Esophagus muscularis mucosa (tissue), 4 donors: Measurements from ENCODE around the gene ANTXR1. TPM values are rescaled to one million over a fixed set of nuclear protein-coding genes. Genes with fewer than 3 reads are reported as not detected.

Experiments used
- DNase-seq: peaks from one replicate; pipeline ENCODE4 v3.0.0-alpha.2; 2017; ENCODE audit errors: extremely low spot score
- H3K27ac ChIP-seq, 4 donors: fragments of 200-600 bp; sonication (generic); replicated peaks in 1 of 4; 1 replicate in 3 of 4; 2 replicates in 1 of 4; pipeline ENCODE4 v1.5.1; 2016 to 2019; ENCODE audit warnings: mild to moderate bottlenecking in 1 of 4
- H3K27me3 ChIP-seq, 4 donors: fragments of 200-600 bp; sonication (generic); one replicate each; pipeline versions ENCODE4 v1.5.1 to v1.6.0; 2016 to 2019
- H3K36me3 ChIP-seq, 4 donors: fragments of 200-600 bp; sonication (generic); one replicate each; pipeline ENCODE4 v1.5.1; 2016 to 2019
- H3K4me1 ChIP-seq, 4 donors: fragments of 200-600 bp; sonication (generic); one replicate each; pipeline ENCODE4 v1.5.1; 2016 to 2019
- H3K4me3 ChIP-seq, 4 donors: fragments of 200-600 bp; sonication (generic); 1 replicate in 2 of 4; 2 replicates in 2 of 4; pipeline ENCODE4 v1.5.1; 2016 to 2019; ENCODE audit warnings: mild to moderate bottlenecking in 4 of 4, moderate library complexity in 1 of 4
- H3K9me3 ChIP-seq, 4 donors: fragments of 200-600 bp; sonication (generic); 1 replicate in 3 of 4; 2 replicates in 1 of 4; pipeline ENCODE4 v1.5.1; 2016 to 2019
- CTCF ChIP-seq, 3 experiments: fragments of 200-600 bp in 2 of 3; fragments of 450-650 bp in 1 of 3; sonication (generic) in 2 of 3; IDR thresholded peaks; one replicate each; pipeline ENCODE4 v1.5.1; 2017 to 2019; ENCODE audit warnings: antibody characterized with exemption in 3 of 3, mild to moderate bottlenecking in 2 of 3, moderate library complexity in 1 of 3
- EP300 ChIP-seq: sonication (generic); formaldehyde crosslinking; IDR thresholded peaks from one replicate; pipeline ENCODE4 v1.6.1; 2017; ENCODE audit warnings: antibody characterized with exemption
- POLR2A ChIP-seq: fragments of 450-650 bp; IDR thresholded peaks from one replicate; pipeline ENCODE4 v1.6.1; 2017; ENCODE audit warnings: antibody characterized with exemption, moderate library complexity, mild to moderate bottlenecking, low read depth
- POLR2AphosphoS5 ChIP-seq, 2 donors: sonication (generic); formaldehyde crosslinking; IDR thresholded peaks; one replicate each; pipeline ENCODE4 v1.6.1; 2017; ENCODE audit warnings: antibody characterized with exemption in 2 of 2
- WGBS: methylation state at CpG from one replicate; pipeline ENCODE4 v1.1.5; 2018; 5-methylcytosine and 5-hydroxymethylcytosine counted together
- intact Hi-C: fragments of 100-400 bp; cut with DNase I; formaldehyde crosslinking; loops from one replicate; pipeline ENCODE4 v1.15.1; 2023
- total RNA-seq, 4 donors: library from RNA; depleted of rRNA; stranded (reverse); fragments of >200 nt; gene quantifications; one replicate each; pipeline versions ENCODE4 v1.1.0 to v1.2.1, GENCODE V29; 2016

Gene ANTXR1
- total RNA-seq, 4 donors from 2014 or later, result 74.6 to 115 (median 92.1) TPM

- Histone ChIP-seq H3K4me1 (peaks cover 5 to 61% (median 42%) of the 10 kb centered on the region in 4 donors), H3K27ac (peak overlapping the region; percentile 37 to 61 (median 52)), H3K9me3 (no peaks in the 10 kb centered on the region), H3K4me3 (no peak overlapping the region), H3K27me3 (no peaks in the 10 kb centered on the region), H3K36me3 (peaks cover 0 to 13% (median 11%) of the 10 kb centered on the region in 4 donors)
- no peak for TF ChIP-seq POLR2A
- no peak for TF ChIP-seq POLR2AphosphoS5 (IDR thresholded peaks at IDR 0.05)
- no peak for TF ChIP-seq EP300
- no peak for TF ChIP-seq CTCF (IDR thresholded peaks at IDR 0.05)
- intact Hi-C loops, result no loop called here
- no peak for DNase-seq
- WGBS, result 78% methylated on average over 7 of the region's 9 CpGs
Observed at GRCh38 chr2:69241664-69242514, 228.9 kb downstream of the ANTXR1 start.

DNA sequence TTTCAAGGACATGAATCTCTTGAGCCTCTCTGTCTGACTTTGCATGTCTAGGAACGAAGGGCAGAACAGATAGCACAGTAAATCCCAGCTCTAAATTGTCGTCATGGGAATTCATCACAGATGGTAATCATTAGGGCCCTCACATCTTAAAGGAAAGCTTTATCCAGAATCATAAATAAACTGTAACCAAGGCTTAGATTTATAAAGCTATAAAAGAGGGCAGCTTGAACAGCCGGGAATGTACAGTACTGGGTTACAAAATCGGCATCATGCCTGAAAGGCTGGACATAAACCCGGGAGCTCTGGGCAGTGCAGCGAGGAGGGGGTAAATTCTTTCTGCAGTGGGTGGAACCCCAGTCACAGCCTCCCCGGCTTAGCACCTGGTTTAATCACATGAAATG lies 229.7 kb downstream of the ANTXR1 start:
- no peak for DNase-seq
- peaks cover 7 to 21% (median 14%) of the 10 kb centered on the region in 4 donors for H3K36me3 ChIP-seq
- H3K4me3 ChIP-seq, result no peak overlapping the region
- H3K4me1 ChIP-seq, result peaks cover 5 to 54% (median 36%) of the 10 kb centered on the region in 4 donors
- H3K9me3 ChIP-seq, result no peaks in the 10 kb centered on the region
- H3K27me3 ChIP-seq, result no peaks in the 10 kb centered on the region
- 55% methylated on average over 6 of the region's 7 CpGs for WGBS
- intact Hi-C loops, result no loop called here
- no peak for TF ChIP-seq POLR2AphosphoS5 (IDR thresholded peaks at IDR 0.05)
- TF ChIP-seq EP300, result no peak
- no peak for TF ChIP-seq POLR2A
- no peak for TF ChIP-seq CTCF (IDR thresholded peaks at IDR 0.05)
- H3K27ac ChIP-seq, result peak overlapping the region; percentile 6 to 61 (median 52)

DNA sequence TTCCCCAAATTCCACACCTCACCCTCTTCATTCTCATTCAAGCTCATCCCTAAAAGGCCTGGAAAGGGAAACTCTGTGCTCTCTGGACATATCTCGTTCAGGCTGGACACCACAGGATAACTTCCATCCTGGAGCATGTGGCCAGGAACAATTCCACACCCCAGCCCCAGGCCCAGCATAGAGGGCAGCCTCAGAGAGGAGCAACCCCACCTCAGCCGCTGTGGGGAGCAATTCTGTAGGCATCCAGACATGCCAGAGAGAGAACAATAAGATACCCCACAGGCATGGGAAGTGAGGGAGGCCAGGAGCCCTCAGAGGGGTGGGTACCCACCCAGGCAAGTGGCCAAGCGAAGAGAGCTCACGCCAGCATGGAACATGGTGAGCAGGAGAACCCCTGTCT lies 230.7 kb downstream of the ANTXR1 start:
- intact Hi-C loops, result no loop called here
- no peaks in the 10 kb centered on the region for H3K27me3 ChIP-seq
- H3K36me3 ChIP-seq, result peaks cover 7 to 22% (median 15%) of the 10 kb centered on the region in 4 donors
- H3K27ac ChIP-seq, result no peak overlapping the region
- no peak overlapping the region for H3K4me3 ChIP-seq
- H3K9me3 ChIP-seq, result no peaks in the 10 kb centered on the region
- DNase-seq, result no peak
- TF ChIP-seq EP300 (no peak), CTCF (IDR thresholded peaks at IDR 0.05) (no peak), POLR2AphosphoS5 (IDR thresholded peaks at IDR 0.05) (no peak), POLR2A (no peak)
- WGBS, result 86% methylated on average over 4 of the region's 4 CpGs
- peaks cover 5 to 51% (median 35%) of the 10 kb centered on the region in 4 donors for H3K4me1 ChIP-seq

- TF ChIP-seq POLR2A, result no peak
- TF ChIP-seq CTCF (IDR thresholded peaks at IDR 0.05), result no peak
- TF ChIP-seq EP300, result no peak
- Histone ChIP-seq H3K36me3 (peaks cover 7 to 22% (median 15%) of the 10 kb centered on the region in 4 donors), H3K9me3 (no peaks in the 10 kb centered on the region), H3K4me3 (no peak overlapping the region), H3K27ac (no peak overlapping the region), H3K27me3 (no peaks in the 10 kb centered on the region), H3K4me1 (peaks cover 5 to 49% (median 35%) of the 10 kb centered on the region in 4 donors)
- intact Hi-C loops, result no loop called here
- WGBS, result 90% methylated on average over 6 of the region's 6 CpGs
- no peak for DNase-seq
Observed at GRCh38 chr2:69244882-69245281, 231.9 kb downstream of the ANTXR1 start.
